Vagina (tissue), 2 donors: ENCODE measurements around the gene SHF.

Experiments used
- CTCF ChIP-seq, 3 experiments: fragments of 450-650 bp in 2 of 3; fragments of 200-600 bp in 1 of 3; sonication (generic) in 1 of 3; IDR thresholded peaks; one replicate each; pipeline ENCODE4 v1.5.1; 2017 to 2019; ENCODE audit warnings: antibody characterized with exemption in 3 of 3, mild to moderate bottlenecking in 2 of 3, moderate library complexity in 2 of 3
- POLR2A ChIP-seq, 2 donors: fragments of 450-650 bp; IDR thresholded peaks; one replicate each; pipeline ENCODE4 v1.6.1; 2017; ENCODE audit warnings: antibody characterized with exemption in 2 of 2, mild to moderate bottlenecking in 2 of 2, moderate library complexity in 2 of 2

DNA sequence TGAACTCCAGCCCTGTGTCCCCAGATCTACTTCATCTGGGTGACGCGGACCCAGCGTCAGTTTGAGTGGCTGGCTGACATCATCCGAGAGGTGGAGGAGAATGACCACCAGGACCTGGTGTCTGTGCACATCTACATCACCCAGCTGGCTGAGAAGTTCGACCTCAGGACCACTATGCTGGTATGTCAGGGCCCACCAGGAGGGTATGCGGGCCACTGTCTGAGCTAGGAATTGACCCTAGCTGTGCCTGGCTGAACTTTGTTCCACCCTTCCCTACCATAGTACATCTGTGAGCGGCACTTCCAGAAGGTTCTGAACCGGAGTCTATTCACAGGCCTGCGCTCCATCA lies 24.3 kb downstream of the SHF start:
- no peak for TF ChIP-seq POLR2A (IDR thresholded peaks at IDR 0.05)
- no peak for TF ChIP-seq CTCF (IDR thresholded peaks at IDR 0.05)
